ENCODE results near the gene SARDH.
A peak's percentile ranks its signal among the peaks of the same experiment; 100 is the strongest.

Gene SARDH

DNA sequence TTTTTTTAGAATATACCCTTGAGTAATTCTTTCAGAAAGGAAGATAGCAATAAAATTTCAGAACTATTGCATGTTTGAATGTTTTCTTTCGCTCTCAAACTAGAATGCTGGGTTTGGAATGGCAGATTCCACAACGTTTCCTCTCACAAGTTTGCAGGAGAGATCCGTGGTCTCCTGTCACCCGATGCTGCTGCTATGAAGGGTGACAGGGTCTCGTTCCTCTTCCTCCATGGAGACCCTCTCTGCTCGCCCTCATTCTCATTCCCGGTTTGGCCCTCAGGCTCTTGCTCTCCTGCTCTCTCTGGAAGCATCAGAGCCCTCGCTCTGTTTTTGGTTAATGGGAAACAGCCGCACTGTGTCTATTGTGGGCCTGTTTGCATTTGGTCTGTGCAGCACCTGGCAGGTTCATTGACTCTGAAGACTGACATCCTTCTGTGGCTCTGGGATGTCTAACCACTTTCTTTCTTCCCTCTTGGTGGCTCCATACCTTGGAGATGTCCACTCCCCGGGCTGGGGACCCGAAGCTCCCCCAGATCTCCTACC, 116.4 kb downstream of the SARDH start:
- no peak for DNase-seq

DNA sequence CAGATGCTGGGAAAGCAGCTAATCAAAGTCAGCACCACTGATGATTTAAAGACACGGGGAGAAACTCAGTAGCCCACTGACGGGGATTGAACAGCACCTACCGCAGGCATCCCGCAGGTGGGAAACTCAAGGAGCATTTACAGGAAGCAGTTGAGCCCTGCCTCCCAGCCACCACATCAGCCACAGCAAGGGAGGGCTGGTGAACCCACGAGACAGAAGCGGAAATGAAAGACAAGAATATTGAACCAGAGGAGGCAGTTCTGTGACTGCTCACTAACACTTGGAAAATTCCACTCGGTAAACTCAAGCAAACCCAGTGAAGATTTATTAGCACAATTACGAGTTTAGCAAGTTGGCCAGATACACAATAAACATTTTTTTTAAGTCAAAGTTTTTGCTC, 118.4 kb downstream of the SARDH start:
- DNase-seq = peak; percentile 29 to 45

DNA sequence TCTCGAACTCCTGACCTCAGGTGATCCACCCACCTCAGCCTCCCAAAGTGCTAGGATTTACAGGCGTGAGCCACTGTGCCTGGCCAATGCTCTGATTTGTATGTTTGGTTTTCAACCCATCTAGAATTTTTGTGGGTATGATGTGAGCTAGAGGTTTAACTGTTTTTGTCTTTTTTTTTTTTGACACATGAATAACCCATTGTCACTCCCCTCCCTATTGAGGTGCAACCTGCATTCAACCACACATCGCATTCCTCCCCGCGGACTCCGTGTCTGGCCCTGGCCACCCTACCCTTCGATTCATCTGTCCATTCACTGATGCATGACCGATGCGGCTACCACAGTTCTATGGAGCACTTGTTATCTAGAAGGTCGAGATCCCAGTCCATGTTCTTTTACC, 119.4 kb downstream of the SARDH start:
- no peak for DNase-seq

DNA sequence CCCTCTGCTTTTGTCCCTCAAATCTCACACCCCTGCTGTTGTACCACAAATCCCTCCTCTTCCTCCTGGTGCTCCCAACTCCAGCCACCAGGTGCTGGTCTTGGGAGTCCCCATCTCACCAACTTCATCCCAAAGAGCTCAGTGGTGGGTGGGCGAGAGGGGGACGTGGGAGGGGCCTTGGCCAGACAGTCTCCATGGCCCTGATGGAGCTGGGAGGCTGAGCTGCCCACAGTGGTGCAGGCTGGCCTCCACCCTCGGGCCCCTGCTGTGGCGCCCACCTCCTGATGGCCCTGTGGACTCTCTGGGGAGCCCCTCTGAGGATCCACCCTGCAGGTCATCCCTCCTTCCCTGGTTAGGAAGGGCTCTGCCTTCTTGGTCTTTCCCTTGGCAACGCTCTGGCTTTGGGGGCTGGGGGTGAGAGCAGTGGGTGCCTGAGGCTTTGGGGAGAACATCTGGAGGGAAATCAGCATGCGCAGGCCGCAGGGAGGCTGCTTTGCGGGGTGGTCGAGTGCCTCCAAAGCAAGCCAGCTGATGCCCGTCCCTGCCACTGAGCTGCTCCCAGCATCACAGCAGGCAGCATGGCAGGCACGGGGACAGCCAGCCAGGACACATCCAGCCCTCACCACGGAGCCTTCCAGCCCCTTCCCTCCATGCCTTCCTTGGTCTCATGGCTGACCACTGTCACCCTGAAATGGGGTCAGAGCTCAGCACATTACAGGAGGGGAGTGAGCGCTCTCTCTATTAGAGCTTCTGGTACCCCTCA, 121.3 kb downstream of the SARDH start:
- no peak for DNase-seq

DNA sequence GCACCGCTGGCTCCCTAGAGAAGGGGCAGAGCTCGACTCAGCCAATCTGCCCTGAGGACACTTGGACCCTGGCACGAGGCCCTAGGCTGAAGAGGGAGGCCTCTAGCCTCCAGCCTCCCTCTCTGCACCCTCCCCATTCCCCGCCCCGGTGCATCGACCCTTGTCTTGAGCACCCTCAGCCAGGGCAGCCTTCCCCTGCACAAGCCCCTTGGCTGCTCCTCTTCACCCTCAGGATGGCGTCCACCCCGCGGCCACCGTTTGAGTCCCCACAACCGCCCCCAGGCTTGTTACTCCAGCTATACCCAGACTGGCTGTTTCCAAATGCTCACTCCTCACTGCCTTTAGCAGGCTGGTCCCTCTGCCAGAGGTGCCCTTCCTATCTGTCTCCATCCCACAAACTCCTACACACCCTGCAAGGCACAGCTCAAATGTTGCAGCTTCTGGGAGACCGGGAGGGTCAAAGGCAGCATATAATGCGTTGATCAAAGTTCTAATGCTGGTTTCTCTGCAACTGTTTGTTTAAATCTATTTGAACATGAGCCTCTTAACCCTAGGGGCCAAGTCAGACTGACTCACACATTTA, 122.5 kb downstream of the SARDH start:
- no peak for DNase-seq

DNA sequence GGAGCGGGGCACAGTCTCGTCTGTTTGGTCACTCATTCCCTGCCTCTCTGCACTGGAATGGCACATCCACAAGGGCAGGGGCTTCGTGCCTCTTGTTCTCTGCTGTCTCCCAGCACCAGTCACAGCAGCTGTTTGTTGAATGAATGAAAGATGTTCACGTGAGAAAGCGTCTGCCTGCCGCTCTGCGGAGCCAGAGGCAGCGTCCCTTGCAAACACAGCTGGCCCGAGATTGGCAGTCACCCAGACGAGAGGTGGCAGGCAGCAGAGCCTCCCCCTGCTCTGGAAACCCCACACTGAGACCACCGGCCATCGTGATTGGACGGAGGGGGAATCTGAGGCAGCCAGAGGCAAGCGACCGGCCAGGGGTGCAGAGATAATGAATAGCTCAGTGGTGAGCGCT, 123.0 kb downstream of the SARDH start:
- no peak for DNase-seq

DNA sequence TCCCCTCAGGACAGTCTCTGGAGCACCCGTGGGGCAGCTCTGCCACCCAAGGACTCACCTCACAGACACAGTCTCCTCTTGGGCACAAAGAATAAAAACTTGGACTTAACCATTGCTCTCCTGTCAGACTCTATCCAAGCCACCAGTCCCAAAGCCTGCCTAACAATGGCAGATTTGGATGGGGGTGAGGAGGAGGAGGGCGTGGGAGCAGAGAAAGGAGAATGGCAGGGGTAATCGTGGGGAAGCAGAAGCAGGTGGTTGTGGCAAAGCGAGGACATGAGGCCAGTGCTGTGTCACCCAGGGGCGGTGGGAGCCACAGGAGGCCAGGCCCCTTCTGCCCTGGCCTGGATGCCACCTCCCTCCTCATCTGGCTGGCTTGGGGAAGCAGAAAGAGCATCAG, 123.5 kb downstream of the SARDH start:
- DNase-seq = no peak

DNA sequence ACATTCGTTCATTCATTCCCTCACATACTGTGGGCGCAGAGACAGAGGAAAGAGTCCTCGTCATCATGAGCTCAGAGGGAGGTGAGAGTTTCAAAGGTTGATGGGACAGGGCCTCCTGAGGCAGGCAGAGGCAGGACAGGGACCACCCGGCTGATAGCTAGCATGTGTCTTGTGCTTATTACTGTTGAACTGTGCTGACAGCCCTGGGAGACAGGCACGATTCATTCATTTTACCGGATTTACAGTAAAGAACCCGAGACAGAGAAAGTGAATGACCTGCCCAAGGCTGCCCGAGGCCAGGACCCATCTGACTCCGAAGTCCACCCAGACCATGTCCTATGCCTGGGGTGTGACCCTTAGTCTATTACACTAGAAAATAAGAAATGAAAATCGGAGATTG, 124.1 kb downstream of the SARDH start:
- no peak for DNase-seq
